K562 (cell line): ENCODE results near the gene JMJD1C. TPM values are rescaled to one million over a fixed set of nuclear protein-coding genes. Genes with fewer than 3 reads are reported as not detected.

Source experiments
- ATAC-seq: fragments of 200-7000 bp; cut with Tn5 transposase; 3 replicates; pipeline ENCODE4 v1.9.1; 2020; ENCODE audit warnings: moderate library complexity
- BruUV-seq: library from RNA; stranded (reverse); fragments of 400-500 nt; replicated peaks from 2 replicates; lab custom pipeline; 2021; lab: Mats Ljungman, UMichigan
- CTCF ChIA-PET: fragments of 300-600 bp; formaldehyde crosslinking; extraction: SDS; loops from one replicate; lab custom pipeline; 2021; ENCODE audit warnings: low intra/inter-chr PET ratio; lab: Yijun Ruan, JAX
- POLR2A ChIA-PET: fragments of 300-600, 350-650 bp; sonication (Branson Sonifier 250); formaldehyde crosslinking; extraction: SDS; loops from one replicate; lab custom pipeline; 2021; ENCODE audit warnings: antibody characterized with exemption, inconsistent platforms; lab: Yijun Ruan, JAX
- DNase-seq, 4 experiments: peaks; one replicate each; pipeline versions ENCODE4 v3.0.0 to v3.0.0-alpha.2; 2011 to 2018; ENCODE audit warnings: low spot score in 3 of 4, mixed read lengths in 3 of 4; ENCODE audit errors: extremely low read depth in 1 of 4
- FAIRE-seq: peaks from 2 replicates; lab custom pipeline; 2011; peaks lifted over from hg19 to GRCh38; lab: Jason Lieb, UNC
- H2AFZ ChIP-seq: 2 replicates; pipeline ENCODE4 v1.6.0; 2011; ENCODE audit warnings: low read depth, low read length, control low read depth, inconsistent platforms
- H3K27ac ChIP-seq: fragments of 200-600 bp; 3 replicates; pipeline ENCODE4 v1.8.0; 2011; ENCODE audit warnings: low read depth, mild to moderate bottlenecking, control low read depth, inconsistent platforms, low read length, moderate library complexity, mixed read lengths; ENCODE audit errors: extremely low read depth
- H3K27me3 ChIP-seq, 2 experiments: fragments of 300-600 bp in 1 of 2; 2 replicates in 1 of 2; 3 replicates in 1 of 2; pipeline versions ENCODE4 v1.6.0 to v1.8.0; 2011; ENCODE audit warnings: inconsistent platforms in 2 of 2, low read length in 2 of 2, mild to moderate bottlenecking in 1 of 2, mixed read lengths in 1 of 2, moderate library complexity in 1 of 2; ENCODE audit not compliant: control insufficient read depth in 2 of 2, insufficient read depth in 2 of 2
- H3K36me3 ChIP-seq: fragments of 300-600 bp; 3 replicates; pipeline ENCODE4 v1.8.0; 2011; ENCODE audit warnings: mild to moderate bottlenecking, low read length, inconsistent platforms; ENCODE audit not compliant: control insufficient read depth, insufficient read depth
- H3K4me1 ChIP-seq, 2 experiments: fragments of 200-600 bp in 1 of 2; replicated peaks in 1 of 2; 2 replicates in 1 of 2; 3 replicates in 1 of 2; pipeline versions ENCODE4 v1.5.1 to v1.8.0; 2011; ENCODE audit warnings: inconsistent platforms in 2 of 2, low read length in 2 of 2, mild to moderate bottlenecking in 1 of 2, mixed read lengths in 1 of 2, moderate library complexity in 1 of 2; ENCODE audit not compliant: control insufficient read depth in 2 of 2, insufficient read depth in 2 of 2
- H3K4me2 ChIP-seq: 2 replicates; pipeline ENCODE4 v1.6.1; 2011; ENCODE audit warnings: low read length, control low read depth, inconsistent platforms, mixed read lengths; ENCODE audit not compliant: insufficient read depth
- H3K4me3 ChIP-seq: fragments of 200-600 bp; sonication (generic), shearing (Covaris generic); 2 replicates; pipeline ENCODE4 v1.5.1; 2016; ENCODE audit warnings: control low read depth, inconsistent platforms
- H3K79me2 ChIP-seq: fragments of 200-600 bp; 3 replicates; pipeline ENCODE4 v1.8.0; 2011; ENCODE audit warnings: low read length, inconsistent platforms; ENCODE audit not compliant: control insufficient read depth, insufficient read depth
- H3K9ac ChIP-seq, 2 experiments: 2 replicates each; pipeline versions ENCODE4 v1.6.0 to v1.6.1; 2011; ENCODE audit warnings: low read depth in 2 of 2, low read length in 2 of 2, control low read depth in 1 of 2, inconsistent platforms in 1 of 2, mild to moderate bottlenecking in 1 of 2, mixed read lengths in 1 of 2; ENCODE audit not compliant: insufficient read depth in 1 of 2
- H3K9me1 ChIP-seq: one replicate; pipeline ENCODE4 v1.6.0; 2011; ENCODE audit warnings: inconsistent platforms, mild to moderate bottlenecking, low read length, moderate library complexity; ENCODE audit not compliant: control insufficient read depth, insufficient read depth
- H3K9me3 ChIP-seq: replicated peaks from 2 replicates; pipeline ENCODE4 v1.5.1; 2011; ENCODE audit warnings: low read depth, low read length, inconsistent platforms; ENCODE audit not compliant: control insufficient read depth, insufficient read depth
- H4K20me1 ChIP-seq: replicated peaks from 2 replicates; pipeline ENCODE4 v1.6.1; 2011; ENCODE audit warnings: low read length, inconsistent platforms, mixed read lengths; ENCODE audit not compliant: control insufficient read depth, insufficient read depth
- C11orf30 ChIP-seq: fragments of 450-650 bp; IDR thresholded peaks from 2 replicates; pipeline ENCODE4 v1.6.1; 2016; ENCODE audit warnings: low read depth, mild to moderate bottlenecking
- EP300 ChIP-seq: IDR thresholded peaks from 2 replicates; pipeline ENCODE4 v1.6.1; 2012; ENCODE audit warnings: low read length, improper control_type of control experiment
- ETS2 ChIP-seq: IDR thresholded peaks from 2 replicates; pipeline ENCODE4 v1.6.1; 2016; ENCODE audit warnings: borderline replicate concordance, missing genetic modification characterization, mild to moderate bottlenecking, moderate library complexity, missing compliant biosample characterization; ENCODE audit not compliant: poor library complexity, severe bottlenecking
- EWSR1 ChIP-seq: fragments of 450-650 bp; IDR thresholded peaks from 2 replicates; pipeline ENCODE4 v1.6.1; 2018; ENCODE audit warnings: borderline replicate concordance, mild to moderate bottlenecking, low read depth, moderate library complexity; ENCODE audit not compliant: partially characterized antibody
- GTF2A2 ChIP-seq: IDR thresholded peaks from 2 replicates; pipeline ENCODE4 v1.6.1; 2016; ENCODE audit warnings: mild to moderate bottlenecking, missing genetic modification characterization, missing compliant biosample characterization
- POLR2AphosphoS5 ChIP-seq: IDR thresholded peaks from 2 replicates; pipeline ENCODE4 v1.6.1; 2011; ENCODE audit warnings: mild to moderate bottlenecking, low read depth, low read length, moderate library complexity; ENCODE audit not compliant: control insufficient read depth, insufficient read depth
- SIN3A ChIP-seq, 2 experiments: fragments of 150-350 bp in 1 of 2; IDR thresholded peaks; 2 replicates each; pipeline ENCODE4 v1.6.1; 2011 to 2016; ENCODE audit warnings: borderline replicate concordance in 2 of 2, low read depth in 2 of 2, low read length in 2 of 2, mild to moderate bottlenecking in 2 of 2, moderate library complexity in 2 of 2; ENCODE audit not compliant: control insufficient read depth in 1 of 2
- TCF3 ChIP-seq: sonication (generic); formaldehyde crosslinking; IDR thresholded peaks from 2 replicates; pipeline ENCODE4 v1.4.0; 2020; ENCODE audit warnings: mild to moderate bottlenecking, missing genetic modification reagents
- ZNF165 ChIP-seq: fragments of 250-450 bp; sonication (Bioruptor Pico); IDR thresholded peaks from 2 replicates; pipeline ENCODE4 v1.4.0; 2020; ENCODE audit warnings: borderline replicate concordance
- ZNF174 ChIP-seq: fragments of 250-450 bp; sonication (Bioruptor Pico); IDR thresholded peaks from 2 replicates; pipeline ENCODE4 v1.4.0; 2020; ENCODE audit warnings: mild to moderate bottlenecking
- ZNF707 ChIP-seq: fragments of 250-450 bp; sonication (Bioruptor Pico); conservative IDR thresholded peaks from 2 replicates; pipeline ENCODE4 v1.8.0; 2022; ENCODE audit warnings: inconsistent platforms, mild to moderate bottlenecking, moderate library complexity
- WGBS: fragments of 100-300 bp; shearing (Covaris generic); methylation state at CpG from one replicate; pipeline ENCODE4 v1.1.6; 2016; ENCODE audit warnings: low coverage, mixed read lengths; ENCODE audit not compliant: insufficient coverage; ENCODE audit errors: missing lambda C conversion rate; 5-methylcytosine and 5-hydroxymethylcytosine counted together
- in situ Hi-C: fragments of 300-500 bp; cut with MboI; formaldehyde crosslinking; loops from 4 replicates; pipeline ENCODE4 v1.15.0; 2018; ENCODE audit warnings: inconsistent platforms, mixed read lengths
- intact Hi-C: fragments of 100-400 bp; cut with micrococcal nuclease; formaldehyde crosslinking; loops from 2 replicates; pipeline ENCODE4 v1.14.2; 2022
- polyA plus RNA-seq, 8 experiments: library from polyadenylated mRNA; depleted of rRNA in 4 of 8; stranded (reverse) in 5 of 8; unstranded in 3 of 8; fragments of >200 nt; fragmentation: Nextera tagmentation in 2 of 8; fragmentation: Illumina TruSeq in 1 of 8; extraction: Ambion mirVana in 2 of 8; extraction: Trizol in 1 of 8; gene quantifications; 2 replicates each; pipeline versions ENCODE4 v1.2.1 to v1.2.3, GENCODE V29; 2011 to 2014; ENCODE audit warnings: inconsistent platforms in 1 of 8, missing spikeins in 1 of 8
- total RNA-seq, 7 experiments: library from RNA; depleted of rRNA in 6 of 7; stranded (reverse); fragments of >200 nt in 6 of 7; fragmentation: Illumina TruSeq in 2 of 7; extraction: Trizol in 2 of 7; gene quantifications; 2 replicates each; pipeline versions ENCODE4 v1.2.1 to v1.2.3, GENCODE V29; 2011 to 2021; ENCODE audit warnings: low replicate concordance in 1 of 7

JMJD1C gene
- total and polyA plus RNA-seq, 9 of the 15 experiments (the other 6 are each of a cell fraction or from before 2014, with no cell fraction given), result 25.3 to 68.0 (median 47.2) TPM

- H3K4me2 ChIP-seq, result no peak overlapping the region
- no peak overlapping the region for H2AFZ ChIP-seq
- no peak overlapping the region for H3K27ac ChIP-seq
- TF ChIP-seq SIN3A (IDR thresholded peaks at IDR 0.05; ENCODE audit: borderline replicate concordance in 2 of 2, control insufficient read depth in 1 of 2, low read depth in 2 of 2, low read length in 2 of 2) (no peak), ETS2 (tag) (no peak), ZNF165 (CRISPR knock-in tag) (no peak), C11orf30 (no peak), GTF2A2 (no peak), ZNF174 (CRISPR knock-in tag) (no peak), TCF3 (CRISPR knock-in tag) (no peak), EWSR1 (no peak), EP300 (no peak), POLR2AphosphoS5 (no peak), ZNF707 (CRISPR knock-in tag) (no peak)
- no peaks in the 10 kb centered on the region for H3K9me3 ChIP-seq
- H3K27me3 ChIP-seq, result no peaks in the 10 kb centered on the region
- H4K20me1 ChIP-seq, result no peaks in the 10 kb centered on the region
- no TSS peak for BruUV-seq
- CTCF ChIA-PET, result no interaction called here
- H3K9me1 ChIP-seq, result no peaks in the 10 kb centered on the region
- H3K36me3 ChIP-seq, result no peaks in the 10 kb centered on the region
- peaks cover 23% of the 10 kb centered on the region for H3K79me2 ChIP-seq
- DNase-seq (no peak), ATAC-seq (no peak), FAIRE-seq (peak; percentile 11)
- no peaks in the 10 kb centered on the region for H3K4me1 ChIP-seq
- H3K4me3 ChIP-seq, result no peak overlapping the region
- POLR2A ChIA-PET, result interaction anchor here (1.0 kb wide), 1 partner anchor 10 kb away, joined by 3 read pairs; no protein-coding TSS in a partner anchor
- in situ Hi-C loops (no loop called here), intact Hi-C loops (no loop called here)
- WGBS, result 56% methylated on average over 3 of the region's 3 CpGs
- H3K9ac ChIP-seq, result no peak overlapping the region
Observed at GRCh38 chr10:63348245-63348850, 117.4 kb downstream of the JMJD1C start.
